Measurements from ENCODE around the gene CBX5. TPM values are rescaled to one million over a fixed set of nuclear protein-coding genes. Genes with fewer than 3 reads are reported as not detected.
A peak's percentile ranks its signal among the peaks of the same experiment; 100 is the strongest.

CBX5 gene
- total RNA-seq, 1 experiment from 2014 or later, result 109 TPM

DNA sequence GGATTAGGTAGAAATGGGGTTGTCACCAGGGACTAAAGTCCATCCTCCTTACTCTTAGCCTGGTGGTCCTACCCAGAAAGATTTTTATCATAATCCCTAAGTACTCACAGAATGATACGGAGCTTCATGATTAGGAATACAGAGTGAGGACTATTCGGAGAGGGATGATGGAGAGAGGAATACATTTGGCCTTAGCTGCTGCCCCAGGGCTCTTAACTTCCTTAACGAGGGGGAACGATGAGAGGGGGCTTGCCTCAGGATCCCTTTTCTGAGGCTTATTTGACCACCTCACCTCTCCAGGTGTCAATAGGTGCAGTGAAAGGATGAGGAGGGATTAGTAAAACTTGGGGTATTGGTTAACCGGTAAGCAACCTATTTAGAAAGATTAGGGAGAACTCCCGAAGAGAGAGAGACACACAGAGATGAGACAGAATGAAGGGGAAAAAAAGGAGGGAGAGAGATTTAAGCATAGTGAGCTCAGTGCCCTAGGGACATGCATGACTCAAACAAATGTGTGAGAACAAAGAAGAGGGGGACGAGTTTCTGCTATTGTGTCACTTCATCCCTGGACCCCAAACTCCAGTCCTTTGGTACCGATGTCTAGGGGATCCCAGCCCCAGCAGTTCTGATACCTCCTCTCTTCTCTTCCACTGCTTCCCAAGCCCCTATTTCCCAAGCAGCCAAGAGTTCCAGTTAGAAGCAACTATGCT is 19.7 kb upstream of the CBX5 start:
- no peaks in the 10 kb centered on the region for H3K27me3 Mint-ChIP-seq (ENCODE audit: insufficient read depth, unreplicated experiment)
- ChIA-PET CTCF (interaction anchor here (0.9 to 4.3 kb wide), 10 partner anchors 8 to 294 kb away, joined by 3 to 19 read pairs (median 6); partner anchors contain the start of gene COPZ1), POLR2A (interaction anchor here (0.6 to 4.1 kb wide), 11 partner anchors 10 to 826 kb away, joined by 3 to 34 read pairs (median 5); partner anchors contain the start of genes CBX5, COPZ1 and HNRNPA1)
- intact Hi-C loops (cut with micrococcal nuclease), result no loop called here
- peak; percentile 55 for DNase-seq (ENCODE audit: unreplicated experiment)
- H3K27ac Mint-ChIP-seq (ENCODE audit: low read depth, unreplicated experiment), result peak overlapping the region; percentile 6
- peaks cover 44% of the 10 kb centered on the region for H3K4me1 Mint-ChIP-seq (ENCODE audit: insufficient read depth, unreplicated experiment)
- no TSS peak for BruUV-seq (replicated peaks)
- H3K36me3 Mint-ChIP-seq (ENCODE audit: insufficient read depth, unreplicated experiment), result no peaks in the 10 kb centered on the region
- TF ChIP-seq, protein P1, sequence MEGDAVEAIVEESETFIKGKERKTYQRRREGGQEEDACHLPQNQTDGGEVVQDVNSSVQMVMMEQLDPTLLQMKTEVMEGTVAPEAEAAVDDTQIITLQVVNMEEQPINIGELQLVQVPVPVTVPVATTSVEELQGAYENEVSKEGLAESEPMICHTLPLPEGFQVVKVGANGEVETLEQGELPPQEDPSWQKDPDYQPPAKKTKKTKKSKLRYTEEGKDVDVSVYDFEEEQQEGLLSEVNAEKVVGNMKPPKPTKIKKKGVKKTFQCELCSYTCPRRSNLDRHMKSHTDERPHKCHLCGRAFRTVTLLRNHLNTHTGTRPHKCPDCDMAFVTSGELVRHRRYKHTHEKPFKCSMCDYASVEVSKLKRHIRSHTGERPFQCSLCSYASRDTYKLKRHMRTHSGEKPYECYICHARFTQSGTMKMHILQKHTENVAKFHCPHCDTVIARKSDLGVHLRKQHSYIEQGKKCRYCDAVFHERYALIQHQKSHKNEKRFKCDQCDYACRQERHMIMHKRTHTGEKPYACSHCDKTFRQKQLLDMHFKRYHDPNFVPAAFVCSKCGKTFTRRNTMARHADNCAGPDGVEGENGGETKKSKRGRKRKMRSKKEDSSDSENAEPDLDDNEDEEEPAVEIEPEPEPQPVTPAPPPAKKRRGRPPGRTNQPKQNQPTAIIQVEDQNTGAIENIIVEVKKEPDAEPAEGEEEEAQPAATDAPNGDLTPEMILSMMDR (IDR thresholded peaks at IDR 0.05; ENCODE audit: unreplicated experiment), result no peak
- no peaks in the 10 kb centered on the region for H3K9me3 Mint-ChIP-seq (ENCODE audit: unreplicated experiment)
- H3K4me3 Mint-ChIP-seq (ENCODE audit: unreplicated experiment), result peak overlapping the region; percentile 4

DNA sequence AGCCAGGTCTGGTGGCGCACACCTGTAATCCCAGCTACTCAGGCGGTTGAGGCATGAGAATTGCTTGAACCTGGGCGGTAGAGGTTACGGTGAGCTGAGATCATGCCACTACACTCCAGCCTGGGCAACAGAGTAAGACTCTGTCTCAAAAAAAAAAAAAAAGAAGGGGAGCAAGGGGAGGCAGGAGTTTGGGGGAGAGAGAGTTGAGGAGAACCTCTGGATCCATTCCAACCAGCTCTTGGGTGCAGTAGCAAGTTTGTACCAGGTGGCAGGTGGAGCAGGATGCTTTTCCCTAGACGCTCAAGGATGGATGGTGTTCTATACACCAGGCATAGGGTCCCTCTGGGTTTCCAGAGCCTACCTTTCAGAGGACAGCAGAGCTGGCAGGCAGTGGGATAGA is 19.0 kb upstream of the CBX5 start:
- BruUV-seq (replicated peaks), result no TSS peak
- ChIA-PET CTCF (interaction anchor here (0.6 to 4.3 kb wide), 10 partner anchors 9 to 293 kb away, joined by 3 to 19 read pairs (median 4); partner anchors contain the start of gene COPZ1), POLR2A (interaction anchor here (0.6 to 4.1 kb wide), 6 partner anchors 9 to 826 kb away, joined by 3 to 34 read pairs (median 8); partner anchors contain the start of genes CBX5, COPZ1 and HNRNPA1)
- no peak for DNase-seq (ENCODE audit: unreplicated experiment)
- Mint-ChIP-seq H3K27me3 (ENCODE audit: insufficient read depth, unreplicated experiment) (no peaks in the 10 kb centered on the region), H3K9me3 (ENCODE audit: unreplicated experiment) (no peaks in the 10 kb centered on the region), H3K4me1 (ENCODE audit: insufficient read depth, unreplicated experiment) (peaks cover 37% of the 10 kb centered on the region), H3K36me3 (ENCODE audit: insufficient read depth, unreplicated experiment) (no peaks in the 10 kb centered on the region), H3K27ac (ENCODE audit: low read depth, unreplicated experiment) (no peak overlapping the region), H3K4me3 (ENCODE audit: unreplicated experiment) (no peak overlapping the region)
- TF ChIP-seq, protein P1 (IDR thresholded peaks at IDR 0.05; ENCODE audit: unreplicated experiment), result no peak
- intact Hi-C loops (cut with micrococcal nuclease), result no loop called here

DNA sequence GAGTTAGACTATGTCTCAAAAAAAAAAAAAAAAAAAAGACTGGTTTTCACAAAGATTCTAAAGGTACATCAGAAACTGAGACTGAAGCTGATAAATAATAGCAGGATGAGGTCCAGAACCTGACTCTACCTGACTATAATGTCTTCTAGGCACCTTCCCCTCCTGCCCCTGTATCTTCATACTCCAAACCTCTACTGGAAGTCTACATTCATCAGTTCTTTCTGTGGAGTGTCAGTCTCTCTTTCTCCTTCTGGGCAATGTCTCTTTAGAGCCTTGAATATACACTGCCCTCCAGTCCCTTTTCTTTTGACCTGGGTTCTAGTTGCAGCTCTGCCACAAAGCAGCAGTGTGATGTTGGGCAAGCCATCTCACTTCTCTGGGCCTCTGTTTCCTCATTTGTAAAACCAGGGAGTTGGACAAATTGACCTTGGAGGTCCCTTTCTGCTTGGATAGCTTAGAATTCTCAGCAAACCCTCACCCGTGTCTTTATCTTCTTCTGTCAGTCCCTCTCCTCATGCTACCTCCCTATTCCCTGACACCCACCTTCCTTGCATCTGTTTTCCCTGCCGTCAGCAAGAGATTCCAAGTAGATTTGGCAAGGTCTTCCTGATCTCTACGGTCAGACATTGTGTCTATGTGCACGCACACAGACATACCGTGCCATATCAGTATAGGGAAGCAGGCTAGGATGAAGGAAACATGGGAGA is 16.6 kb upstream of the CBX5 start:
- no peak for DNase-seq (ENCODE audit: unreplicated experiment)
- H3K36me3 Mint-ChIP-seq (ENCODE audit: insufficient read depth, unreplicated experiment), result peaks cover 7% of the 10 kb centered on the region
- TF ChIP-seq, protein P1 (IDR thresholded peaks at IDR 0.05; ENCODE audit: unreplicated experiment), result no peak
- H3K27me3 Mint-ChIP-seq (ENCODE audit: insufficient read depth, unreplicated experiment), result no peaks in the 10 kb centered on the region
- no peak overlapping the region for H3K4me3 Mint-ChIP-seq (ENCODE audit: unreplicated experiment)
- H3K9me3 Mint-ChIP-seq (ENCODE audit: unreplicated experiment), result no peaks in the 10 kb centered on the region
- no TSS peak for BruUV-seq (replicated peaks)
- ChIA-PET POLR2A (interaction anchor here (3.7 kb wide), 1 partner anchor 29 kb away, joined by 10 read pairs; the partner anchor contains the start of gene COPZ1), CTCF (interaction anchor here (1.0 to 6.2 kb wide), 7 partner anchors 11 to 83 kb away, joined by 3 to 57 read pairs (median 9); partner anchors contain the start of gene COPZ1)
- H3K4me1 Mint-ChIP-seq (ENCODE audit: insufficient read depth, unreplicated experiment), result peaks cover 19% of the 10 kb centered on the region
- intact Hi-C loops (cut with micrococcal nuclease), result no loop called here
- no peak overlapping the region for H3K27ac Mint-ChIP-seq (ENCODE audit: low read depth, unreplicated experiment)
